GM21526 (cell line): ENCODE data around the gene ABLIM2.

Experiments
- ATAC-seq: cut with Tn5 transposase; IDR thresholded peaks from one replicate; pipeline ENCODE4 v1.9.1; 2021; ENCODE audit warnings: moderate library complexity; ENCODE audit not compliant: unreplicated experiment, low FRiP score

ABLIM2 gene

DNA sequence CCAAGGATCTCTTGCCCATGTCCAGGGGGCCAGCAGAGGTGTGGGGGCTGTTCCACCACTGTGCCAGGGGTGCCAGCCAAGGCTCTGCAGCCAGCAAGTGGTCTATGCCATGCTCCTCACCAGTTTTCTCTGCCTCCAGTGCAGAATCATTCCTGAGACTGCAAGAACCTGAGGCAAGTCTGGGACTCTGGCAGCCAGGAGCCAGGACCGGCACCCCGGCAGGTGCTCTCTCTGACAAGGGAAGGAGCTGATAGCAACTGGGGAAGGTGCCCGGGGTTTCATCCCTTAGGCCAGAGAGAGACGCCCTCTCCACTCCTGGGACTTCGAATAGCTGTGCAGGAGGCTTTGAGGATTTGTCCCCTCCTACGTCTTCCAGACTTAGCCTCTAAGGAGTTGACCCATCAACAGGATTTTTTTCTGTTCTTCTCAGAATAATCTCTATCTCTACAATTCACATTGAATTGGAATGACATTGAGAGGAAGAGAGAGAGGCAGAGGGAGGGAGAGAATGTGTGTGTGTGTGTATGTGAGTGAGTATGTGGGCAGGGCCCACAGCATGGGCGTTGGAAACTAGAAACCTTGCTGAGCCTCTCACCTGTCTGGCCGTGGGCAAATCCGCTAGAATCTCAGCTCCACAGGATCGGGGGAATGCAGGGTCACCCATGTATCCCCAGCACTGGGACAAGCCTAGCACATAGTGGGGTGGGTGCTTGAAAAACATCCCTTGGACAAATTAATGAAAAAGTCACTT, 144.5 kb downstream of the ABLIM2 start:
- ATAC-seq, result no peak

- no peak for ATAC-seq
Observed at GRCh38 chr4:8012517-8012916, 146.1 kb downstream of the ABLIM2 start.

- ATAC-seq, result no peak
Observed at GRCh38 chr4:8010618-8011017, 148.0 kb downstream of the ABLIM2 start.

DNA sequence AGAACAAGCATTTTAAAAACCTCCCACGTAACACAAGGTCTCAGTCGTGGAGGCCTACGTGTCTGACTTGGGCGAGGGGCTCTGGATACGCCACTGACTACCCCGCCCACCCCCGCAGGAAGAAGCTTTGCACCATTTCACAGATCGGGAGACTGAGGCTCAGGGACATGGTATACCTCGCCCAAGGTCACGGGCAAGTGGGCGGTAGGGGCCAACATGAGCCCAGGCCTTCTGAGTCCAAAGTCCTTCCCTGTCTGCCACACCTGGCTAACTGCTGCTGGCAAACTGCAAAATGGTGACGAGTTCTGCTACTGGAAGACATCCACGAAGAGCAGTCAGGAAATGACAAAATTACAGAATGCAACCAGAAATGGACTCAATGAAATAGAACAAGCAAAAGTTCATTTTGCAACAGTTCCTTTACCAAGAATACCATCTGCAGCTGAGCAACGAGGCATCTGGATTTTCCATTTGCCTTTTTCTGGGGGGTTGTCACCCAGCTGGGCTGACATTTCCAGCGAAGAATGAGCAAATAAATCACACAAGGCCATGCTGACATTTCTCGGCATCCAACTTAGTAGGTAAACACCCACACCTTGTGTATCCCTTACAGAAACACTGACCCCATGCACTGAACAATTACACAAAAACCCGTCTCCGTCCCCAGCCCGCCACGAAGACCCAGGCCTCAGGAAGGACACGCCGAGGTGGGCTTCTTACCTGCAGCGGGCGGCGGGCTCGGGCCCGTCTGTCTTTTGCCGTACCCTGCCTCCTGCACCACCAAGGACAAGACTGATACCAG, 148.7 kb downstream of the ABLIM2 start:
- ATAC-seq, result no peak

DNA sequence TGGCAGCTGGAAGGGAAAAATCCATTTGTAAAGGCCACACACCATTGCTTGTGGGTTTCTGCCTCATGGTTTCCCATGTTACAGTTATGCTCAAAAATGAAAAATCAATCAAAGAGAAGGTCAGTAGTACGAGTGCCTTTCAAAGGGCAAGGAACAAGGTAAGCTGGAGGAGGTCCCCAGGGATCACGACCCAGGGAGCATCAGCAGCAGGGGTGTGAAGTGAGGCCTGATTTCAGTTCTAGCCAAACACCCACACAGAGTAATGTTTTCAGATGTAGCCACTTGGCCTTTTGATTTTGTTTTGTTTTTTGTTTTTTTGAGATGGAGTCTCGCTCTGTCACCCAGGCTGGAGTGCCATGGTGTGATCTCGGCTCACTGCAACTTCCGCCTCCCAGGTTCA, 149.5 kb downstream of the ABLIM2 start:
- no peak for ATAC-seq

DNA sequence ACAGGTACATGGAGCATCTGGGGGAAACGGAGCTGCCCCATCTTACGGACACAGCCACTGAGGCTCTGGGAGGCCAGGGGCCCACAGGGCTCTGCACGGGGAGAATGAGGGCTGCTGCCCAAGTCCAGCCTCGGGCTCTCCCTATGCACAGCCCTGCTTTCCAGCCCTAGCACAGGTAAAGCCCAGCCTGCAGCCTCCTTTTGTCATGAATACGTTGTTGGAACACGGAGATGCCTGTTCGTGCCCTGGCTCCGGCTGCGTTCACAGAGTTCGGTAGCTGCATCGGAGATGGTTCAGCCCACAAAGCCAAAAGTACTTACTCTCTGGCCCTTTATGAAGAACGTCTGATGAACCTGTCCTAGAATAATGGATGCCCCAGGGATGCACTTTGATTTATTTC, 150.2 kb downstream of the ABLIM2 start:
- no peak for ATAC-seq

- no peak for ATAC-seq
Observed at GRCh38 chr4:8007581-8007980, 151.0 kb downstream of the ABLIM2 start.

DNA sequence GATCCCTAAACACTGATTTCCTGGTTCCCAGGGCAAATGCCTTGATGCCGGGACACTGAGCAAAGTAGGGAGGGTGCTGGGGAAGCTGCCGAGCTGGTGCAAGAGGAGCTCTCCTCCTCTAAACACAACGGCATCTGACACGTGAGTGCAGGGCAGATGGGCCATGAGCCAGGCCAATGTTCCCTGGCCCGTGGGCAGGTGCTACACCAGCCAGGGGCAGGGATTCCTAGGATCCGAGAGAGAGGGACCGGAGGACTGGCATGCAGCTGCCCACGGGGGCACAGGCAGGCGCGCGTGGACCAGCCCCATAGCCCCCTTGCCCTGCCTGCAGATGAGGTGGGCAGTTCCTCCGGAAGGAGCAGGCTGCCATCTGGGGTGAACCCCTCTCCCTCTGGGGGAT, 152.1 kb downstream of the ABLIM2 start:
- ATAC-seq, result no peak

DNA sequence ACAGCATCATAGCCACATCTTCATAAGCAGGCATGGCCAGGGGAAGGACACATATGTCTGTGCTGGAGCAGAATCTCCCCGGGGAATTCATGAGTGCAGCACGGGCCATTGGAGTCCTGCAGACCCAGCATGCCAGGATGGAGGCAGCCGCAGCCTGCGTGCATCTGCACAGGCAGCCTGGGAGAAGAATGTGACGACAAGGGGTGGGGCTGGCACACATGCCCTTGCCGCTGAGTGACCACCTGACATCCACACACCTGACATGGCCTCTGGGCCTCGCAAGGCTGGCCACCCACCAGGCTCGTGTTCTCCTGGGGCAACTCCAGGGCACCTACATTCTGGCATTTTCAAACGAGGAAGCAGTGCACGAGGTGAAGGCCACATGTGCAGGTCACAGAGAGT, 152.8 kb downstream of the ABLIM2 start:
- ATAC-seq, result no peak

GRCh38 chr4:8005033-8005808, 153.4 kb downstream of the ABLIM2 start:
- no peak for ATAC-seq

GRCh38 chr4:8004066-8004465, 154.5 kb downstream of the ABLIM2 start:
- ATAC-seq, result no peak

DNA sequence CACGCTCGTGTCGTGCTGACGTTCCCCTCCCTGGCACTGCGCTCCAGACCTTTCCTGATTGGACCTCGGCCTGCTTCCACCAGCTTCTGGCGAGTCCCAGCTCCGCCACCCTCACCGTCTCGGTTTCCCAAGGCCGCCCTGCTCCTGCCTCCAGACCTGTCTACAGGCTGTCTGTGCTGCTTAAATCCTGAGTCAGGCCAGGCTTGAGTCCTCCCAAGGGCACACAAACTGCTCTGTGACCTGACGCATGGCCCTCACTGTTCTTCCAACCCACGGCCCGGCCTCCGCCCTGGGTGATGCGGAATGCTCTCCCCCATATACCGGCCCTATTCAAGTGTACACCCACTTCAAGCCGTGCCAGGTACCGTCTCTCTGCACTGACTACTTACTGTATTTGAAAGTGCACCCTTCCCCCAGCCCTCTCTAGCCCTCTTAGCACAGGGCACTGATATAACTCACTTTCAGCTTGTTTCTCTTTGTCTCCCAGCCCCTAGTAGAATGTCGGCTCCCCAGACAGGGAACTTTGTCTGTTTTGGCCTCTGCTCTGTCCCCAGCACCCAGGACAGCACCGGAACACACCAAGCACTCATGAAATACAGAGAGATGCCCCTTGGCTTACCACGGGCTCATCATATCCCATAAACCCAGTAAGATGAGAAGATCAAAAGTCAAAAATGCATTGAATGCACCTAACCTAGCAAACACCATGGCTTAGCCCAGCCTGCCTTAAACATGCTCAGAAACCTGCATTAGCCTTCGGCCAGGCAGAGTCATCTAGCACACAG, 155.9 kb downstream of the ABLIM2 start:
- ATAC-seq, result no peak

GRCh38 chr4:8001564-8002355, 156.9 kb downstream of the ABLIM2 start:
- ATAC-seq, result no peak

DNA sequence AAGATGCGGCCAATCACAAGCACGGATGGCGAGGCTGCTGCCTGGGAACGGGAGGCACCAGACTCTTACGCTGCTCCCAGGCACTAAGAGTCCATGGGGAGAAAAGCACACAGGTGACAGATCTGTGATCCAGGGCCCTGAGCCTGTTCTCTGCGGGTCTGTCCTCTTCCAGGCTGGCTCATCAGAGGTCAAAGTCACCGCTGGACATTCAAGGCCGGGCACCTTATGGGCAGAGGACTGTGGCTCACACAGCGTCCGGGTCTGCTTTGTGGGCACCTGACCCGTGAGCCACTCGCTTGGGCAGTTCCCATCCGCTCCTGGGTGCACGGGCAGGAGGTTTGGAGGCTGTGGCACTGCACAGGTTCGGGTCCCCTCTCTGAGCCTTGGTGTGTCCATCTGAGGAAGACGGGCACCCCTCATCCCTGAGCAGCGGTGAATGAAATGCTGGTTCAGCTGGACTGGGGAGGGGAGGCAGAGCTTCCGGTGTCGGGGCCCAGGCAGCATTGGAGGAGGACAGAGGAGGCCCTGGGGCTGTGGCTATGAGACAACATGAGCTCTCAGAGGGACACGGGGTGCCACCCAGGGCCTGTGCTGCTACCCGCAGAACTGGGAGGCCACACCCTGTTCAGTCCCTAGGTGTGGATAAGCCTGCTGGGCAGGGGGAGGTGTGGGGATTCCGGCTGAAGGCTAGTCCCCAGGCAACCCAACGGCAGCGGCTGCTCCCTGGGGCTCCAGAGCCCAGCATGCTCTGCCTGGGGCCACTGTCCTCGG, 157.7 kb downstream of the ABLIM2 start:
- ATAC-seq, result no peak

DNA sequence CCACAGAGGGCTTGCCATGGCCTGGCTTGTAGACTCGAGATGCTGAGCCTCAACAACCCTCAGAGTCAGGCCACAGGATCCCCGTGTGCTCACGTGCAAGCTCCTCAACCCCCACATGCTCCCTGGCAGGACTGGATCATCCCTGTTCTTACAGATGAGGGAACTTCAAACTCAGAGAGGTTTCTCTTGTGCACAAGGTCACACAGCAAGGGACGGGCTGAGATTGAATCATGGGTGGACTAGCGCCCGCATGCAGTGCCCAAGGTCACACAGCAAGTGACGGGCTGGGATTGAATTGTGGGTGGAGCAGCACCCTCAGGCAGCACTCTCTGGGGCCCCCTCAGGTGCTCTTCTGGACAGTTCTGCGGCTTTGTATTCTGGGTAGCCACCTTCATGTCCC, 158.4 kb downstream of the ABLIM2 start:
- no peak for ATAC-seq

DNA sequence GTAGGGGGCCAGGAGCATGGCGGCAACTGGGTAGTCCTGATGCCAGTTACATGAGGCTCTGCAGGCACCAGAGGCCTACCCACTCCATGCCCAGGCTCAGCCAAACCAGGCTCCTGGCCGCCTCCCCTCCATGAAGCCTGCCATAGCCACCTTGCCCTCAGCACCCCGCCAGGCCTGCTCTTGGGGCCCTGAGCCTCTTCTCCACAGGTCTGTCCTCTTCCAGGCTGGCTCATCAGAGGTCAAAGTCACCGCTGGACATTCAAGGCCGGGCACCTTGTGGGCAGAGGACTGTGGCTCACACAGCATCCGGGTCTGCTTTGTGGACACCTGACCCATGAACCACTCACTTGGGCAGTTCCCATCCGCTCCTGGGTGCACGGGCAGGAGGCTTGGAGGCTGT, 158.9 kb downstream of the ABLIM2 start:
- ATAC-seq, result no peak

DNA sequence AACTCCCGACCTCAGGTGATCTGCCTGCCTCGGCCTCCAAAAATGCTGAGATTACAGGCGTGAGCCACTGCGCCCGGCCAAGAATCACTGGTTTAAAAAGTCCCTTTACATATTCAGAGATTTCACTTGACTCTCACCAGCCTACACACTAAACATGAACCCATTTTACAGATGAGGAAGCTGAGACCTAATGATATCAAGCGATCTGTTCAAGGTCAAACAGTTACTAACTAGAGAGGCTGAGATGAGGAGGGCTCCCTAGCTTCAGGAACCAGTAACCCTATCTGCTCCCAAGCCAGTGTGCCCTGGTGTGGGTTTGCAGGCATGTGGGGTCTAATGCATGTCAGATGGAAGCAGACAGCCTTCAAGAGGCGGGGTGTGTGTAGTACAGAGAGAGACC, 159.3 kb downstream of the ABLIM2 start:
- no peak for ATAC-seq

GRCh38 chr4:7998447-7998846, 160.2 kb downstream of the ABLIM2 start:
- ATAC-seq, result no peak

DNA sequence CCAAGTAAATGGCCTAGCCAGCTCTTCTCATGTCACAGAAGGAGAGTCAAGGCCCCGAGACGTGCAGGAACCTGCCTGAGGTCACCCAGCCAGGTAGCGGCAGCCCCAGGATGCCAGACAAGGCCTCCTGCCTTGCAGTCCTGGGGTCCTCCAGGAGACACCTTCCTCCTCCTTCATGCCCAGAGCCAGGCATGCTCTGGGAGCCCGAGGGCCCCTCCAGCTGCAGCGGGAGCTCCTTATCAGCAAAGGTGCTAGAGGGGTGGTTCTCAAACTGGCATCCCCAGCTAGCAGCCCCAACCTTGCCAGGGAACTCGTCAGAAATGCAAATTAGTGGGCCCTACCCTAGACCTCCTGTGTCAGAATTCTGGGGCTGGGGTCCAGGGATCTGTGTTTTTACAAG, 162.7 kb downstream of the ABLIM2 start:
- ATAC-seq, result no peak
